K562 (cell line): ENCODE results near the gene FTH1. TPM values are rescaled to one million over a fixed set of nuclear protein-coding genes. Genes with fewer than 3 reads are reported as not detected.
A peak's percentile ranks its signal among the peaks of the same experiment; 100 is the strongest.

ENCODE experiments used
- ARID2 ChIP-seq: fragments of 450-650 bp; IDR thresholded peaks from 2 replicates; pipeline ENCODE4 v1.6.1; 2017; ENCODE audit warnings: antibody characterized with exemption, mild to moderate bottlenecking
- CAMTA2 ChIP-seq: fragments of 250-450 bp; sonication (Bioruptor Pico); conservative IDR thresholded peaks from 2 replicates; pipeline ENCODE4 v1.5.1; 2022
- GTF3C2 ChIP-seq: IDR thresholded peaks from 3 replicates; pipeline ENCODE4 v1.6.1; 2011; ENCODE audit warnings: borderline replicate concordance, mild to moderate bottlenecking, moderate library complexity; ENCODE audit not compliant: insufficient read length; ENCODE audit errors: extremely low read depth
- HES1 ChIP-seq: fragments of 450-650 bp; IDR thresholded peaks from 2 replicates; pipeline ENCODE4 v1.6.1; 2016; ENCODE audit warnings: low read depth, mild to moderate bottlenecking, moderate library complexity
- MAZ ChIP-seq, 2 experiments: fragments of 450-650 bp in 1 of 2; sonication (generic) in 1 of 2; formaldehyde crosslinking; IDR thresholded peaks in 1 of 2; conservative IDR thresholded peaks in 1 of 2; 2 replicates each; pipeline versions ENCODE4 v1.4.0 to v1.5.0; 2020; ENCODE audit warnings: mild to moderate bottlenecking in 1 of 2, missing genetic modification reagents in 1 of 2
- MED1 ChIP-seq: sonication (generic); formaldehyde crosslinking; IDR thresholded peaks from 2 replicates; pipeline ENCODE4 v1.8.1; 2023; ENCODE audit warnings: missing genetic modification reagents, borderline replicate concordance
- MEIS2 ChIP-seq: fragments of 450-650 bp; IDR thresholded peaks from 2 replicates; pipeline ENCODE4 v1.6.1; 2014; ENCODE audit warnings: mild to moderate bottlenecking; ENCODE audit not compliant: partially characterized antibody
- NR4A1 ChIP-seq, 2 experiments: fragments of 250-450 bp in 1 of 2; fragments of 450-650 bp in 1 of 2; sonication (Bioruptor Pico) in 1 of 2; IDR thresholded peaks; 2 replicates each; pipeline versions ENCODE4 v1.4.0 to v1.6.1; 2016 to 2020; ENCODE audit warnings: mild to moderate bottlenecking in 2 of 2, missing compliant biosample characterization in 1 of 2, missing genetic modification characterization in 1 of 2, moderate library complexity in 1 of 2
- POLR2B ChIP-seq: fragments of 450-650 bp; IDR thresholded peaks from 2 replicates; pipeline ENCODE4 v1.6.1; 2018; ENCODE audit warnings: low read depth; ENCODE audit not compliant: partially characterized antibody
- SRSF3 ChIP-seq: fragments of 200-400 bp; formaldehyde crosslinking; IDR thresholded peaks from 2 replicates; pipeline ENCODE4 v1.6.1; 2016; ENCODE audit warnings: mild to moderate bottlenecking, low read length, moderate library complexity; ENCODE audit not compliant: insufficient read depth
- TEAD1 ChIP-seq, 2 experiments: fragments of 450-650 bp in 1 of 2; sonication (generic) in 1 of 2; formaldehyde crosslinking; IDR thresholded peaks; 2 replicates each; pipeline versions ENCODE4 v1.4.0 to v1.8.0; 2020 to 2022; ENCODE audit warnings: mild to moderate bottlenecking in 2 of 2, missing genetic modification reagents in 1 of 2
- U2AF2 ChIP-seq: fragments of 200-400 bp; formaldehyde crosslinking; optimal IDR thresholded peaks from 2 replicates; pipeline ENCODE3; 2017; ENCODE audit warnings: low read depth, mild to moderate bottlenecking, low read length
- ZNF23 ChIP-seq: fragments of 250-450 bp; sonication (Bioruptor Pico); IDR thresholded peaks from 2 replicates; pipeline ENCODE4 v1.4.0; 2020; ENCODE audit warnings: mild to moderate bottlenecking
- ZNF79 ChIP-seq: fragments of 250-450 bp; sonication (Bioruptor Pico); IDR thresholded peaks from 2 replicates; pipeline ENCODE4 v1.4.0; 2020; ENCODE audit warnings: low read depth, mild to moderate bottlenecking, moderate library complexity
- polyA plus RNA-seq, 8 experiments: library from polyadenylated mRNA; depleted of rRNA in 4 of 8; stranded (reverse) in 5 of 8; unstranded in 3 of 8; fragments of >200 nt; fragmentation: Nextera tagmentation in 2 of 8; fragmentation: Illumina TruSeq in 1 of 8; extraction: Ambion mirVana in 2 of 8; extraction: Trizol in 1 of 8; gene quantifications; 2 replicates each; pipeline versions ENCODE4 v1.2.1 to v1.2.3, GENCODE V29; 2011 to 2014; ENCODE audit warnings: inconsistent platforms in 1 of 8, missing spikeins in 1 of 8
- total RNA-seq, 7 experiments: library from RNA; depleted of rRNA in 6 of 7; stranded (reverse); fragments of >200 nt in 6 of 7; fragmentation: Illumina TruSeq in 2 of 7; extraction: Trizol in 2 of 7; gene quantifications; 2 replicates each; pipeline versions ENCODE4 v1.2.1 to v1.2.3, GENCODE V29; 2011 to 2021; ENCODE audit warnings: low replicate concordance in 1 of 7
- TF ChIP-seq, protein P1 (sequence below): fragments of 450-650 bp; conservative IDR thresholded peaks from 2 replicates; pipeline ENCODE4 v1.6.1; 2016; ENCODE audit warnings: missing genetic modification characterization, low read depth, mild to moderate bottlenecking, missing compliant biosample characterization, moderate library complexity
- TF ChIP-seq, protein P2 (sequence below): fragments of 450-650 bp; formaldehyde crosslinking; IDR thresholded peaks from 2 replicates; pipeline ENCODE4 v1.4.0; 2022; ENCODE audit warnings: mild to moderate bottlenecking, moderate library complexity

FTH1 gene
- total and polyA plus RNA-seq, 9 of the 15 experiments (the other 6 are each of a cell fraction or from before 2014, with no cell fraction given): 370 to 3,146 (median 802) TPM

DNA sequence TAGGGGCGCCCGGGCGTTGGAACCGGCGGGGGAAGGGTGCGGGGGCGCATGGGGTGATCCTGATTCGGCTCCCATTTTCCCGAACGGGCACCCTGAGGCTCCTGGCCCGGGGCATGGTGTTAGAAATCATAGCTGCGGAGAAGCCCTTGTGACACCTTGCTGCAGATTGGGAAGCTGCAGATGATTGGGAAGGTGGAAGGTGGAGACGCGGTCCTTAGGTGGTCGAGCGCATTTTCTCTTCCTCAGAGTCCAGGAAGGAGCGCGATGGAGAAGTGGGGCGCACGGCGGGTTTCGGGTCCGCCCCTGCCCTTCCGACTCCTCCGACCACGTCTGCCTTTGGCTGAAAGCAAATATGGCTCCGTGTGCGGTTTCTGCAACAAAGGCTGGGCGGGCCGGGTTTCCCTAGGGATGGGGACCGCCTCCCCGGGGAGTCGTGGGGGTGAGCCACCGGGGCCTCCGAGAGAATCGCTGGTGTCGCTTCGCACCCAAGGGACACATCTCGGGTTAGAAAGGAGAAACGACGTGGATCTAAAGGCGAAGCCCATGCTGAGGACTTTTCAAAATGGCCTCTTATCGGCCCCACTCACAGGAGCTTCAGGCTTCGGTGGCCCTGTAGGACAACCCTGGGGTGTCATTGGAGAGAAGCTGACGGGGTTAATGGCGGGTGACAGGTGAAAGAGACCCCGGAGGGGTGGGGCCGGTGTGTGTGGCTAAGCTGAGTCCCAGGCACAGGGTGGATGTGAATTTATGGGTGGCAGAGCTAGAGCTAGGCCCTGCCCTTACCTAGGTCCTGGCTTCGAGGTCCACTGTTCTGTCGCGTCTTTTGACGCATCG is 707 bp upstream of the FTH1 start (continued):
- TF ChIP-seq GTF3C2: no peak
- TF ChIP-seq, protein P1, sequence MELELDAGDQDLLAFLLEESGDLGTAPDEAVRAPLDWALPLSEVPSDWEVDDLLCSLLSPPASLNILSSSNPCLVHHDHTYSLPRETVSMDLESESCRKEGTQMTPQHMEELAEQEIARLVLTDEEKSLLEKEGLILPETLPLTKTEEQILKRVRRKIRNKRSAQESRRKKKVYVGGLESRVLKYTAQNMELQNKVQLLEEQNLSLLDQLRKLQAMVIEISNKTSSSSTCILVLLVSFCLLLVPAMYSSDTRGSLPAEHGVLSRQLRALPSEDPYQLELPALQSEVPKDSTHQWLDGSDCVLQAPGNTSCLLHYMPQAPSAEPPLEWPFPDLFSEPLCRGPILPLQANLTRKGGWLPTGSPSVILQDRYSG (tag): peak; percentile 77
- TF ChIP-seq ARID2: no peak
- TF ChIP-seq MED1 (CRISPR knock-in tag): no peak
- TF ChIP-seq U2AF2: no peak
- TF ChIP-seq MEIS2: peak; percentile 28
- TF ChIP-seq NR4A1 (CRISPR knock-in tag; IDR thresholded peaks at IDR 0.05): no peak
- TF ChIP-seq NR4A1 (tag; IDR thresholded peaks at IDR 0.05): peak; percentile 87
- TF ChIP-seq TEAD1 (CRISPR knock-in tag; IDR thresholded peaks at IDR 0.05): peak in 1 of 2 experiments; percentile 72; a peak in 2 of 4 replicates
- no peak for TF ChIP-seq HES1
- TF ChIP-seq MAZ (CRISPR knock-in tag; conservative IDR thresholded peaks at IDR 0.05 in 1 of 2, IDR thresholded peaks at IDR 0.05 in 1 of 2): peak in 1 of 2 experiments; percentile 15; a peak in 2 of 4 replicates
- no peak for TF ChIP-seq ZNF79 (CRISPR knock-in tag)
- no peak for TF ChIP-seq ZNF23 (CRISPR knock-in tag)
- TF ChIP-seq, protein P2, sequence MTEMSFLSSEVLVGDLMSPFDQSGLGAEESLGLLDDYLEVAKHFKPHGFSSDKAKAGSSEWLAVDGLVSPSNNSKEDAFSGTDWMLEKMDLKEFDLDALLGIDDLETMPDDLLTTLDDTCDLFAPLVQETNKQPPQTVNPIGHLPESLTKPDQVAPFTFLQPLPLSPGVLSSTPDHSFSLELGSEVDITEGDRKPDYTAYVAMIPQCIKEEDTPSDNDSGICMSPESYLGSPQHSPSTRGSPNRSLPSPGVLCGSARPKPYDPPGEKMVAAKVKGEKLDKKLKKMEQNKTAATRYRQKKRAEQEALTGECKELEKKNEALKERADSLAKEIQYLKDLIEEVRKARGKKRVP (CRISPR knock-in tag): 0 out of 2 replicates have a peak, but pooled peaks have one; percentile 50
- no peak for TF ChIP-seq CAMTA2 (CRISPR knock-in tag)
- no peak for TF ChIP-seq POLR2B
- TF ChIP-seq SRSF3: no peak
